Gastroesophageal sphincter (tissue), 4 donors: ENCODE data around the gene HLX. TPM values are rescaled to one million over a fixed set of nuclear protein-coding genes. Genes with fewer than 3 reads are reported as not detected.

Experiments used
- ATAC-seq: fragments of 150-250 bp; one replicate; pipeline ENCODE4 v1.9.1; 2016; ENCODE audit warnings: mild to moderate bottlenecking, moderate library complexity
- H3K27ac ChIP-seq, 4 donors: fragments of 200-600 bp; sonication (generic) in 3 of 4; 1 replicate in 3 of 4; 2 replicates in 1 of 4; pipeline ENCODE4 v1.5.1; 2016 to 2019
- H3K27me3 ChIP-seq: fragments of 200-600 bp; sonication (generic); one replicate; pipeline ENCODE4 v1.5.1; 2019
- H3K36me3 ChIP-seq, 2 donors: fragments of 200-600 bp; sonication (generic); one replicate each; pipeline ENCODE4 v1.5.1; 2019; ENCODE audit warnings: control low read depth in 1 of 2
- H3K4me1 ChIP-seq, 3 donors: fragments of 200-600 bp; sonication (generic); 1 replicate in 2 of 3; 2 replicates in 1 of 3; pipeline ENCODE4 v1.5.1; 2016 to 2019; ENCODE audit warnings: control low read depth in 2 of 3
- H3K4me3 ChIP-seq, 2 donors: fragments of 200-600 bp; sonication (generic); one replicate each; pipeline ENCODE4 v1.5.1; 2019; ENCODE audit warnings: mild to moderate bottlenecking in 1 of 2, moderate library complexity in 1 of 2
- H3K9me3 ChIP-seq, 3 donors: fragments of 200-600 bp; sonication (generic); one replicate each; pipeline ENCODE4 v1.5.1; 2017 to 2019; ENCODE audit warnings: control low read depth in 2 of 3
- EP300 ChIP-seq: sonication (generic); formaldehyde crosslinking; IDR thresholded peaks from one replicate; pipeline ENCODE4 v1.6.1; 2017; ENCODE audit warnings: antibody characterized with exemption, mild to moderate bottlenecking
- POLR2A ChIP-seq, 2 donors: fragments of 450-650 bp; IDR thresholded peaks; one replicate each; pipeline ENCODE4 v1.6.1; 2017; ENCODE audit warnings: antibody characterized with exemption in 2 of 2, mild to moderate bottlenecking in 2 of 2, moderate library complexity in 1 of 2
- POLR2AphosphoS5 ChIP-seq: sonication (generic); formaldehyde crosslinking; IDR thresholded peaks from one replicate; pipeline ENCODE4 v1.6.1; 2017; ENCODE audit warnings: antibody characterized with exemption
- WGBS, 2 donors: methylation state at CpG; one replicate each; pipeline ENCODE4 v1.1.5; 2018; ENCODE audit warnings: low coverage in 1 of 2; 5-methylcytosine and 5-hydroxymethylcytosine counted together
- total RNA-seq, 4 donors: library from RNA; depleted of rRNA; stranded (reverse); fragments of >200 nt; gene quantifications; one replicate each; pipeline ENCODE4 v1.1.0, GENCODE V29; 2016
- TF ChIP-seq, protein P1 (sequence below), 4 experiments: fragments of 200-600 bp in 2 of 4; fragments of 450-650 bp in 2 of 4; sonication (generic) in 1 of 4; IDR thresholded peaks; one replicate each; pipeline ENCODE4 v1.5.1; 2017 to 2019; ENCODE audit warnings: antibody characterized with exemption in 4 of 4, mild to moderate bottlenecking in 2 of 4, moderate library complexity in 2 of 4

HLX gene
- total RNA-seq, 4 donors from 2014 or later: 7.1 to 18.1 (median 13.5) TPM

DNA sequence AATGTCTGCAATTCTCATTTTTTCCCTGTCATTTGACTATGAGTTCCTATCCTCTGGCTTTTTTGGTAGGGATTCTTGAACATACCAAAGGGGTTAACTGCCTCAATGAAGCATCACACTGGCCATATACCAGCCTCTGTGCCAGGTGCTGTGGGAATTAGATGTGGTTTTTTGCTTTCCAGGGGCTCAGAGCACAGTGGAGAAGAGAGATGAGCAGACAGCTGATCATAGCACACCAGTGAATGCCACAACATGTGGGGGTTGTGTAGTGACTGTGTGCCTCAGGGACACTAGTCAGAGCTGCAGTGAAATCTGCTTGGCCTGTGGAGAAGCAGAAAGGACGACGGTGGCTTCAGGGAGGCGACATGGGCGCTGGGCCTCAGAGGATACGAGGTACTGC, 30.8 kb downstream of the HLX start:
- TF ChIP-seq, protein P1, sequence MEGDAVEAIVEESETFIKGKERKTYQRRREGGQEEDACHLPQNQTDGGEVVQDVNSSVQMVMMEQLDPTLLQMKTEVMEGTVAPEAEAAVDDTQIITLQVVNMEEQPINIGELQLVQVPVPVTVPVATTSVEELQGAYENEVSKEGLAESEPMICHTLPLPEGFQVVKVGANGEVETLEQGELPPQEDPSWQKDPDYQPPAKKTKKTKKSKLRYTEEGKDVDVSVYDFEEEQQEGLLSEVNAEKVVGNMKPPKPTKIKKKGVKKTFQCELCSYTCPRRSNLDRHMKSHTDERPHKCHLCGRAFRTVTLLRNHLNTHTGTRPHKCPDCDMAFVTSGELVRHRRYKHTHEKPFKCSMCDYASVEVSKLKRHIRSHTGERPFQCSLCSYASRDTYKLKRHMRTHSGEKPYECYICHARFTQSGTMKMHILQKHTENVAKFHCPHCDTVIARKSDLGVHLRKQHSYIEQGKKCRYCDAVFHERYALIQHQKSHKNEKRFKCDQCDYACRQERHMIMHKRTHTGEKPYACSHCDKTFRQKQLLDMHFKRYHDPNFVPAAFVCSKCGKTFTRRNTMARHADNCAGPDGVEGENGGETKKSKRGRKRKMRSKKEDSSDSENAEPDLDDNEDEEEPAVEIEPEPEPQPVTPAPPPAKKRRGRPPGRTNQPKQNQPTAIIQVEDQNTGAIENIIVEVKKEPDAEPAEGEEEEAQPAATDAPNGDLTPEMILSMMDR (IDR thresholded peaks at IDR 0.05): no peak
- TF ChIP-seq POLR2A (IDR thresholded peaks at IDR 0.05) (no peak), POLR2AphosphoS5 (no peak), EP300 (no peak)

DNA sequence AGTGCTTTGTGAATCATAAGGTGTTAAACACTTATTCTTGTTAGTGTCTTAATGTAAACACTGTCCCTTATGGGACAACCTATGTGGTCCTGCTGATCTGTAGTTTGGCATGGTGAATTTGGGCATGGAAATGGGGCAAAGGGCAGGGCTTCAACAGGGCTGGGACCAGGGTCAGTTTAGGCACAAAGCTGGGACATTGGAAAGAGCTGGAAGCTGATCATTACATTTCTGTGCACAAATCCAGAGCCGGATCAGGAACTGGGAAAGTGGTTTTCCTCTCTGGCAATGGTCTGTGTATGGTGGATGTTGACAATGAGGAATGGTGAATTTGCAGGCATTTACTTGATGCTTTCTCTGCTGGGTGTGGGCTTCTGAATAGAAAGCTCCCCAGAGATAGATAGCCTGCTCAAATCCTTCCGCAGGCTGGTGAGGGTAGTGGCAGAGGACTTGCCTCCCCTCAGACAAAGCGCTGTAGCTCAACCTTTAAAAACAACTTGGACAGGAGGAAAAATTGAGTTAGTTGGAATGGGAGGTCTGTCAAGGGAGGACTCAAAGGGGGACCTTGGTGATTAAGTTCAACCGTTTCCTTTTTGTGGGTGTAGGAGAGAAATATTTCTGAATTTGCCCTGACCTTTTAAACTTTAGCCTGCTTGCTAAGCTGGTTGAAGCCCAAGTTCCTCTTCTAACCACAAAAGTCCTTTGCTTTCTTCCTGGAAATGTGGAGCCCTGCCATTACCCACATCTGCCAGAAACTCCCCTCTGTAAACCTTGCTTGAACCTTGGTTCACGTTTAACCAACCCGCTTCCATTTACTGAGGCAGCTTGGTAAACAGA, 35.3 kb downstream of the HLX start:
- Histone ChIP-seq H3K9me3 (no peaks in the 10 kb centered on the region), H3K4me3 (no peak overlapping the region), H3K36me3 (no peaks in the 10 kb centered on the region), H3K27me3 (peaks cover 4% of the 10 kb centered on the region), H3K4me1 (peaks cover 0 to 12% (median 0%) of the 10 kb centered on the region in 3 donors), H3K27ac (no peak overlapping the region)
- 78 to 90% methylated on average over 4 to 6 of the region's 6 CpGs for WGBS, 2 donors
- no peak for TF ChIP-seq POLR2A (IDR thresholded peaks at IDR 0.05)
- no peak for TF ChIP-seq EP300
- TF ChIP-seq POLR2AphosphoS5: no peak
- TF ChIP-seq, protein P1 (IDR thresholded peaks at IDR 0.05): no peak
- no peak for ATAC-seq

More for the DNA sequence above, 30.8 kb downstream of the HLX start:
- no peaks in the 10 kb centered on the region for H3K4me1 ChIP-seq
- no peak overlapping the region for H3K27ac ChIP-seq
- ATAC-seq: no peak
- H3K4me3 ChIP-seq: no peak overlapping the region
- no peaks in the 10 kb centered on the region for H3K9me3 ChIP-seq
- no peaks in the 10 kb centered on the region for H3K36me3 ChIP-seq
- H3K27me3 ChIP-seq: peaks cover 4% of the 10 kb centered on the region
- 100% methylated on average over 5 of the region's 5 CpGs; no CpG with 5 or more reads in 1 of the 2 donors for WGBS, 2 donors

DNA sequence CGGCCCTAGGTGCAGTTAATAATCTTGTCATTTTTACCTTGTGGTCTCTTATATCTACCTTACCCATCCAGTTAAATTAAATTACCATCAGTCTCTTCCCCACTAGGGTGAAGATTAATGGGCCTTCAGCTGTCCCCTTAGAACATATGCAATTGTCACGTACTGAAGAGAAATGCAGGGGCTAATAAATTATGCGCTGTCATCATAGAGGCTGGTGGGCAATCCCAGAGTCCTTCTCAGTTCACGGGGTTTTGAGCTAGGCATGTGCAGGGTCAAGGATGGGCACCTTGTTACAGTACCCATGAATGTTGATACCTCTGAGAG, 35.8 kb downstream of the HLX start:
- peaks cover 0 to 12% (median 0%) of the 10 kb centered on the region in 3 donors for H3K4me1 ChIP-seq
- H3K27me3 ChIP-seq: peaks cover 4% of the 10 kb centered on the region
- no peaks in the 10 kb centered on the region for H3K9me3 ChIP-seq
- no peak overlapping the region for H3K4me3 ChIP-seq
- WGBS, 2 donors: 78 to 100% methylated on average over 1 to 4 of the region's 4 CpGs
- H3K27ac ChIP-seq: no peak overlapping the region
- ATAC-seq: no peak
- no peaks in the 10 kb centered on the region for H3K36me3 ChIP-seq
- no peak for TF ChIP-seq POLR2A (IDR thresholded peaks at IDR 0.05)
- no peak for TF ChIP-seq POLR2AphosphoS5
- TF ChIP-seq, protein P1 (IDR thresholded peaks at IDR 0.05): no peak
- no peak for TF ChIP-seq EP300

DNA sequence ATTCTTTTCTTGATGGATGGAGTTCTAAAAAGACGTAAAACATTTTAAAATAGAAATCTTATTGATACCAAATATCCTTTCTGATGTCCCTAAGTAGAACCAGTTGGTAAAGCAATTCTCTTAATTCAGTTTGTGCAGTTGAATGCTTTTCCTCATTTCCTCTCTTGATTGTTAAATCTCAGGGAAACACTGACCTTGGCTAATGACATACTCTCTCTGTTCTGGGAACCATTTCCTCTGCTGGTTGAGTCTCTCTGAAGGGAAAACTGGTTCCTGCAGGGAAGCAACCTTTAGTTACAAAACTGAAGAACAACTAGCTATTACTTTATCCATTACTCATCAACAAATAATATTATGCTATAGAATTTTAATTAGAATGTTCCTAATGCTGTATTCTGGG, 36.7 kb downstream of the HLX start:
- no peak overlapping the region for H3K27ac ChIP-seq
- ATAC-seq: no peak
- TF ChIP-seq EP300 (no peak), POLR2A (IDR thresholded peaks at IDR 0.05) (no peak)
- TF ChIP-seq, protein P1 (IDR thresholded peaks at IDR 0.05): no peak

DNA sequence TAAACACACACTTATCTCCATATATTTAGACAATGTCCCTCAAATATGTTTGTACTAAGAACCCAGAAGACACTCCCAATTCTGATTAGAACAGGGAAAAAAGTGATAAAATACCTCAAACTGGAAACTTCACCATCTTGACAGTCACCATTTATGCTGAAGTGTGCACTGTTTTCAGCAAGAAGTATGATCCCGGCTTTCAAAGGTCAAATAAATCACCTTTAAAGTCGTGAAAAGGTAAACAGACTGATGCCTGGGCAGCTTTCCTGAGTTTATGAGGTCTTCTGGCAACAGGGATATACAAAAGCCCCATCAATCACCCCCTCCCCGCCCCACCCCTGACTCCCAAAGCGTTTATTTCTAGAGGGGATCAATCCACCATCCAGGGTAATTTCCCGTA, 37.9 kb downstream of the HLX start:
- H3K4me1 ChIP-seq: peaks cover 0 to 12% (median 0%) of the 10 kb centered on the region in 3 donors
- H3K27me3 ChIP-seq: peaks cover 4% of the 10 kb centered on the region
- ATAC-seq: no peak
- H3K4me3 ChIP-seq: no peak overlapping the region
- TF ChIP-seq, protein P1 (IDR thresholded peaks at IDR 0.05): no peak
- TF ChIP-seq POLR2AphosphoS5 (no peak), EP300 (no peak)
- no peak overlapping the region for H3K27ac ChIP-seq
- H3K9me3 ChIP-seq: no peaks in the 10 kb centered on the region
- WGBS, 2 donors: 41 to 43% methylated on average over 3 to 4 of the region's 5 CpGs
- H3K36me3 ChIP-seq: no peaks in the 10 kb centered on the region

More for the DNA sequence above, 36.7 kb downstream of the HLX start:
- no peak overlapping the region for H3K4me3 ChIP-seq
- no peaks in the 10 kb centered on the region for H3K36me3 ChIP-seq
- H3K27me3 ChIP-seq: peaks cover 4% of the 10 kb centered on the region
- 76 to 90% methylated on average over 1 of the region's 1 CpG for WGBS, 2 donors
- H3K9me3 ChIP-seq: no peaks in the 10 kb centered on the region
- H3K4me1 ChIP-seq: peaks cover 0 to 12% (median 0%) of the 10 kb centered on the region in 3 donors
